ENCODE measurements around the gene RGL2.

- no peak for TF ChIP-seq CTCF (optimal IDR thresholded peaks at IDR 0.05 in 1 of 3, IDR thresholded peaks at IDR 0.05 in 1 of 3, conservative IDR thresholded peaks at IDR 0.05 in 1 of 3; ENCODE audit: extremely low read depth in 1 of 3, insufficient read depth in 2 of 3, low read length in 3 of 3)
- TF ChIP-seq EZH2 (IDR thresholded peaks at IDR 0.05; ENCODE audit: low read length): no peak
These were observed 55.3 kb downstream of the RGL2 start for GRCh38 chr6:33243476-33243875.
